NB4 (cell line): ENCODE data around the gene COL5A2.

Experiments
- DNase-seq: peaks from one replicate; pipeline ENCODE4 v3.0.0; 2010; ENCODE audit warnings: low read depth
- H3K4me3 ChIP-seq: one replicate; pipeline ENCODE4 v1.5.1; 2011; ENCODE audit warnings: mild to moderate bottlenecking, low read depth, low read length, moderate library complexity
- CTCF ChIP-seq: IDR thresholded peaks from one replicate; pipeline ENCODE4 v1.5.1; 2012; ENCODE audit warnings: low read depth, low read length
- MAX ChIP-seq: IDR thresholded peaks from 2 replicates; pipeline ENCODE4 v1.6.1; 2011; ENCODE audit warnings: low read depth, low read length
- MYC ChIP-seq: IDR thresholded peaks from 2 replicates; pipeline ENCODE4 v1.6.1; 2011; ENCODE audit warnings: low read depth, low read length
- POLR2A ChIP-seq: IDR thresholded peaks from 2 replicates; pipeline ENCODE4 v1.6.1; 2011; ENCODE audit warnings: mild to moderate bottlenecking; ENCODE audit not compliant: insufficient read length; ENCODE audit errors: extremely low read depth

COL5A2 gene

GRCh38 chr2:189159273-189159672 is 20.3 kb downstream of the COL5A2 start:
- TF ChIP-seq MYC (no peak), POLR2A (no peak), MAX (no peak), CTCF (no peak)
- H3K4me3 ChIP-seq: no peak overlapping the region
- no peak for DNase-seq

- H3K4me3 ChIP-seq: no peak overlapping the region
- no peak for DNase-seq
Measured at GRCh38 chr2:189157939-189158338, 21.6 kb downstream of the COL5A2 start.

GRCh38 chr2:189157456-189157855 is 22.1 kb downstream of the COL5A2 start:
- no peak for TF ChIP-seq POLR2A
- TF ChIP-seq MAX: no peak
- no peak for TF ChIP-seq CTCF
- no peak for TF ChIP-seq MYC
- no peak for DNase-seq
- H3K4me3 ChIP-seq: no peak overlapping the region

More at GRCh38 chr2:189157939-189158338, 21.6 kb downstream of the COL5A2 start:
- TF ChIP-seq MYC (no peak), POLR2A (no peak), CTCF (no peak), MAX (no peak)

- no peak for DNase-seq
- TF ChIP-seq POLR2A: no peak
Measured at GRCh38 chr2:189155795-189156194, 23.8 kb downstream of the COL5A2 start.

GRCh38 chr2:189153619-189154018 is 25.9 kb downstream of the COL5A2 start:
- no peak overlapping the region for H3K4me3 ChIP-seq
- no peak for DNase-seq
- TF ChIP-seq CTCF (no peak), POLR2A (no peak), MYC (no peak), MAX (no peak)

More at GRCh38 chr2:189155795-189156194, 23.8 kb downstream of the COL5A2 start:
- no peak overlapping the region for H3K4me3 ChIP-seq

- no peak overlapping the region for H3K4me3 ChIP-seq
- DNase-seq: no peak
- TF ChIP-seq MYC (no peak), POLR2A (no peak), CTCF (no peak), MAX (no peak)
Measured at GRCh38 chr2:189152483-189152882, 27.1 kb downstream of the COL5A2 start.
